Mammary epithelial cell (primary cell): ENCODE results near the gene GRK1.

Experiments used
- EZH2 ChIP-seq: IDR thresholded peaks from 2 replicates; pipeline ENCODE4 v1.6.1; 2012; ENCODE audit warnings: low read length, inconsistent platforms, borderline replicate concordance
- TF ChIP-seq, protein P1 (sequence below), 2 donors: IDR thresholded peaks in 1 of 2; conservative IDR thresholded peaks in 1 of 2; 2 replicates each; pipeline ENCODE4 v1.5.1; 2011 to 2012; ENCODE audit warnings: inconsistent platforms in 2 of 2, low read length in 2 of 2, mild to moderate bottlenecking in 2 of 2, control low read depth in 1 of 2, low read depth in 1 of 2; ENCODE audit not compliant: insufficient read depth in 1 of 2; ENCODE audit errors: extremely low read depth in 1 of 2

DNA sequence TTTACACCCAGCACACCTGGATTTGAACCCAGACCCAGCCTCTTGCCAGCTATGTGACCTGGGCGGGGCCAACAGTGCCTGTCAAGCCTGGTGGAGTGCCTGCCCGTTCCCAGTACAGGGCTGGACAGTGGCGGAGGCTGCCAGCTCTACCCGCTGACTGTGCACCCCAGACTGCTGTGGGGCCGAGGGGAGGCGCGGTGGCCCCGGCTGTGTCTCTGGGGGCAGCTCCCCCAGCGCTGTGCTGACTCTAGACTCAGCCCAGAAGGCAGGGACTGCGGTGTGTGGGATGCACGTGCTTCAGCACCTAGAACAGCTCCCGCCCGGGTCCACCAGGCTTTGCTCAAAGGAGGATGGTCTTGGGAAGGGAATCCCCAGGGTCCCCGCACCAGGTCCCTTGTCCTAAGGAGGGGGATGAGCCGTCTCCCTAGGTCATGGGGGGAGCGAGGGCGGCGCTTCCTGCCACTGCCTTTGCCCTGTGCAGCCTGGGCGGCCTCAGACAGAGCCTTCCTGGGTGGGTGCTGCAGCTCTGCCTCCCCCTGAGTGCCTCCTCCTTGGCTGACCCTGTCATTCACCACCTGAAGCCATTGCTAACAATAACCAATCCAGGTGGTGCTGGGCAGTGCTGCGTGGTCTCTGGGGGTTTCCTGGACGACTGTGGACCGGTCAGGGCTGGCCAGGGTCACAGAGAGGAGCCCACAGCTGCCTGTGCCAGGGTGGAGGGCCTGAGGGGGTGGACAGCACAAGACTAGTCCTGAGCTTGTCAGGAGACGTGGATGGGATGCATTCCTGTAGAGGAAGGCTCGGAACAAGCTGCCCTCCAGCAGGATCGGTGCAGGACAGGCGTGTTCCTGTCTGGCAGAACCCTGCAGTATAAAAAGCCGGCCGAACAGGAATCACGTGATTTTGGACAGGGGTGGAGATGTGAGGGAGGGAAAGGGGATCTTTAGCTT, 110.6 kb downstream of the GRK1 start:
- TF ChIP-seq, protein P1, sequence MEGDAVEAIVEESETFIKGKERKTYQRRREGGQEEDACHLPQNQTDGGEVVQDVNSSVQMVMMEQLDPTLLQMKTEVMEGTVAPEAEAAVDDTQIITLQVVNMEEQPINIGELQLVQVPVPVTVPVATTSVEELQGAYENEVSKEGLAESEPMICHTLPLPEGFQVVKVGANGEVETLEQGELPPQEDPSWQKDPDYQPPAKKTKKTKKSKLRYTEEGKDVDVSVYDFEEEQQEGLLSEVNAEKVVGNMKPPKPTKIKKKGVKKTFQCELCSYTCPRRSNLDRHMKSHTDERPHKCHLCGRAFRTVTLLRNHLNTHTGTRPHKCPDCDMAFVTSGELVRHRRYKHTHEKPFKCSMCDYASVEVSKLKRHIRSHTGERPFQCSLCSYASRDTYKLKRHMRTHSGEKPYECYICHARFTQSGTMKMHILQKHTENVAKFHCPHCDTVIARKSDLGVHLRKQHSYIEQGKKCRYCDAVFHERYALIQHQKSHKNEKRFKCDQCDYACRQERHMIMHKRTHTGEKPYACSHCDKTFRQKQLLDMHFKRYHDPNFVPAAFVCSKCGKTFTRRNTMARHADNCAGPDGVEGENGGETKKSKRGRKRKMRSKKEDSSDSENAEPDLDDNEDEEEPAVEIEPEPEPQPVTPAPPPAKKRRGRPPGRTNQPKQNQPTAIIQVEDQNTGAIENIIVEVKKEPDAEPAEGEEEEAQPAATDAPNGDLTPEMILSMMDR (conservative IDR thresholded peaks at IDR 0.05 in 1 of 2, IDR thresholded peaks at IDR 0.05 in 1 of 2; ENCODE audit: extremely low read depth in 1 of 2, insufficient read depth in 1 of 2, low read depth in 1 of 2, low read length in 2 of 2), result no peak
- TF ChIP-seq EZH2, result no peak
